Vagina (tissue), 2 donors: ENCODE results near the gene FNDC11. TPM values are rescaled to one million over a fixed set of nuclear protein-coding genes. Genes with fewer than 3 reads are reported as not detected.

ENCODE experiments used
- DNase-seq, 2 donors: peaks; one replicate each; pipeline ENCODE4 v3.0.0-alpha.2; 2017; ENCODE audit errors: extremely low spot score in 2 of 2
- H3K27ac ChIP-seq: fragments of 200-600 bp; sonication (generic); one replicate; pipeline ENCODE4 v1.5.1; 2019
- H3K27me3 ChIP-seq: fragments of 200-600 bp; sonication (generic); one replicate; pipeline ENCODE4 v1.5.1; 2019
- H3K36me3 ChIP-seq, 2 donors: fragments of 200-600 bp; sonication (generic); one replicate each; pipeline ENCODE4 v1.5.1; 2017 to 2019
- H3K4me1 ChIP-seq: fragments of 200-600 bp; sonication (generic); one replicate; pipeline ENCODE4 v1.5.1; 2019
- H3K4me3 ChIP-seq, 2 donors: fragments of 200-600 bp; sonication (generic); 1 replicate in 1 of 2; 2 replicates in 1 of 2; pipeline ENCODE4 v1.5.1; 2016 to 2019
- H3K9me3 ChIP-seq: fragments of 200-600 bp; sonication (generic); one replicate; pipeline ENCODE4 v1.5.1; 2019
- POLR2A ChIP-seq, 2 donors: fragments of 450-650 bp; IDR thresholded peaks; one replicate each; pipeline ENCODE4 v1.6.1; 2017; ENCODE audit warnings: antibody characterized with exemption in 2 of 2, mild to moderate bottlenecking in 2 of 2, moderate library complexity in 2 of 2
- POLR2AphosphoS5 ChIP-seq, 2 donors: sonication (generic); formaldehyde crosslinking; IDR thresholded peaks; one replicate each; pipeline ENCODE4 v1.9.0; 2017; ENCODE audit warnings: antibody characterized with exemption in 2 of 2, mild to moderate bottlenecking in 2 of 2, low read depth in 1 of 2; ENCODE audit not compliant: insufficient read depth in 1 of 2
- intact Hi-C: fragments of 100-400 bp; cut with DNase I; formaldehyde crosslinking; loops from one replicate; pipeline ENCODE4 v1.15.1; 2023
- total RNA-seq: library from RNA; depleted of rRNA; stranded (reverse); fragments of >200 nt; gene quantifications from one replicate; pipeline ENCODE4 v1.2.3, GENCODE V29; 2016
- TF ChIP-seq, protein P1 (sequence below), 3 experiments: fragments of 450-650 bp in 2 of 3; fragments of 200-600 bp in 1 of 3; sonication (generic) in 1 of 3; IDR thresholded peaks; one replicate each; pipeline ENCODE4 v1.5.1; 2017 to 2019; ENCODE audit warnings: antibody characterized with exemption in 3 of 3, mild to moderate bottlenecking in 2 of 3, moderate library complexity in 2 of 3

The FNDC11 gene
- total RNA-seq, 1 donor from 2014 or later, result not detected

DNA sequence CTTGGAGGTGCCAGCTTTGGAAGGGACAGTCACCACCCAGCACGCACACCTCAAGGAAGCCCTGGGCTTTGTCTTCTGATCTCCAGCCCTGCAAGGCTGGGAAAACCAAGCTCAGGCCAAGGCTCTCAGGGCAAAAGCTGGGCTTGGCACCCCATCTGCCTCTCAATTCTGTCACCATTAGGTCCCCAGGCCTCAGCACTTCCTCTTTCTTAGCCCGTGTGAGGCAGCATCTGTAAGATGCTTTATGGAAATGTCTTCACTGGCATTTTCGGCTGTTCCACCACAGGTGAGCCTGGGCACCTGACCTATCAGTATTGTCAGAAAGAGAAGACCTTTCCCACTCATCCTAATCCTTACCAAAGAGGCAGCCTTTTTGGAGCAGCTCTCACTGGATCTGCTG lies 48.4 kb downstream of the FNDC11 start:
- no peaks in the 10 kb centered on the region for H3K9me3 ChIP-seq
- intact Hi-C loops, result no loop called here
- H3K4me1 ChIP-seq, result no peaks in the 10 kb centered on the region
- H3K27ac ChIP-seq, result no peak overlapping the region
- TF ChIP-seq, protein P1, sequence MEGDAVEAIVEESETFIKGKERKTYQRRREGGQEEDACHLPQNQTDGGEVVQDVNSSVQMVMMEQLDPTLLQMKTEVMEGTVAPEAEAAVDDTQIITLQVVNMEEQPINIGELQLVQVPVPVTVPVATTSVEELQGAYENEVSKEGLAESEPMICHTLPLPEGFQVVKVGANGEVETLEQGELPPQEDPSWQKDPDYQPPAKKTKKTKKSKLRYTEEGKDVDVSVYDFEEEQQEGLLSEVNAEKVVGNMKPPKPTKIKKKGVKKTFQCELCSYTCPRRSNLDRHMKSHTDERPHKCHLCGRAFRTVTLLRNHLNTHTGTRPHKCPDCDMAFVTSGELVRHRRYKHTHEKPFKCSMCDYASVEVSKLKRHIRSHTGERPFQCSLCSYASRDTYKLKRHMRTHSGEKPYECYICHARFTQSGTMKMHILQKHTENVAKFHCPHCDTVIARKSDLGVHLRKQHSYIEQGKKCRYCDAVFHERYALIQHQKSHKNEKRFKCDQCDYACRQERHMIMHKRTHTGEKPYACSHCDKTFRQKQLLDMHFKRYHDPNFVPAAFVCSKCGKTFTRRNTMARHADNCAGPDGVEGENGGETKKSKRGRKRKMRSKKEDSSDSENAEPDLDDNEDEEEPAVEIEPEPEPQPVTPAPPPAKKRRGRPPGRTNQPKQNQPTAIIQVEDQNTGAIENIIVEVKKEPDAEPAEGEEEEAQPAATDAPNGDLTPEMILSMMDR (IDR thresholded peaks at IDR 0.05), result no peak
- TF ChIP-seq POLR2A (IDR thresholded peaks at IDR 0.05), result no peak
- TF ChIP-seq POLR2AphosphoS5 (IDR thresholded peaks at IDR 0.05; ENCODE audit: insufficient read depth in 1 of 2, low read depth in 1 of 2), result no peak
- no peak for DNase-seq
- H3K4me3 ChIP-seq, result no peak overlapping the region
- peaks cover 0 to 30% of the 10 kb centered on the region in 2 donors for H3K36me3 ChIP-seq
- no peaks in the 10 kb centered on the region for H3K27me3 ChIP-seq

Other genes with a start within 250 kb of the FNDC11 start
- 0.25 TPM for gene CHRNA4, start 192.8 kb upstream of the FNDC11 start, total RNA-seq
- 1.2 TPM for gene KCNQ2, start 81.5 kb upstream of the FNDC11 start, total RNA-seq
- 9.8 TPM for gene EEF1A2, start 55.1 kb upstream of the FNDC11 start, total RNA-seq
- 198 TPM for gene PPDPF, start 33.4 kb upstream of the FNDC11 start, total RNA-seq
- gene PTK6, start 16.8 kb upstream of the FNDC11 start, total RNA-seq, result 25.8 TPM
- not detected for gene SRMS, start 6.4 kb upstream of the FNDC11 start, total RNA-seq
- 31.4 TPM for gene HELZ2, start 20.1 kb downstream of the FNDC11 start, total RNA-seq
- gene GMEB2, start 72.9 kb downstream of the FNDC11 start, total RNA-seq, result 11.3 TPM
- 14.7 TPM for gene STMN3, start 99.3 kb downstream of the FNDC11 start, total RNA-seq
- 17.7 TPM for gene RTEL1, start 104.2 kb downstream of the FNDC11 start, total RNA-seq
- 16.7 TPM for gene TNFRSF6B, start 142.5 kb downstream of the FNDC11 start, total RNA-seq
- 30.9 TPM for gene ARFRP1, start 153.8 kb downstream of the FNDC11 start, total RNA-seq
- gene ZGPAT, start 153.9 kb downstream of the FNDC11 start, total RNA-seq, result 30.4 TPM
- gene LIME1, start 182.5 kb downstream of the FNDC11 start, total RNA-seq, result 32.4 TPM
- 33.1 TPM for gene SLC2A4RG, start 185.6 kb downstream of the FNDC11 start, total RNA-seq